Measurements from ENCODE around the gene PPP2R2C.

PPP2R2C gene

DNA sequence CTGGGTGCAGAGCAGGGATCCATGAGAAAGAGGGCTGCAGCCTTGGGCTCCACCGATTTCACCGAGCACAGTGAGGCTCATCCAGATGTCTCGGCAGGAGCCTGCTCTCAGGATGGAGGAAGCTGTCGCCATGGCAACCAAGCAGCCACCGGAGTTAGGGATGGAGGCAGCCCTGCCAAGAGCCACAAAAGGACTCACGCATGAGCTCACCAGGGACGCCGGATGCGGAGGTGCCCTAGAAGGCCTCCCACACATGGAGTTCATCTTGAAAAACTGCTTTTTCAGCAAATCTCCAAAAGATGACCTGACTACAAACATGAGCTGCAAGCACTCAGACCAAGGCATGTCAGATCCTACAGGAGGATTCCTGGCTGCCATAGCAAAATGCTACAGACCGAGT lies 112.0 kb downstream of the PPP2R2C start:
- no peak for DNase-seq

- DNase-seq = no peak
Observed at GRCh38 chr4:6359536-6360308, 112.7 kb downstream of the PPP2R2C start.

GRCh38 chr4:6357476-6357875 lies 114.9 kb downstream of the PPP2R2C start:
- no peak for DNase-seq

GRCh38 chr4:6356076-6356560 lies 116.3 kb downstream of the PPP2R2C start:
- DNase-seq = no peak

- no peak for DNase-seq
Observed at GRCh38 chr4:6355052-6355451, 117.4 kb downstream of the PPP2R2C start.

GRCh38 chr4:6354626-6355025 lies 117.8 kb downstream of the PPP2R2C start:
- no peak for DNase-seq

DNA sequence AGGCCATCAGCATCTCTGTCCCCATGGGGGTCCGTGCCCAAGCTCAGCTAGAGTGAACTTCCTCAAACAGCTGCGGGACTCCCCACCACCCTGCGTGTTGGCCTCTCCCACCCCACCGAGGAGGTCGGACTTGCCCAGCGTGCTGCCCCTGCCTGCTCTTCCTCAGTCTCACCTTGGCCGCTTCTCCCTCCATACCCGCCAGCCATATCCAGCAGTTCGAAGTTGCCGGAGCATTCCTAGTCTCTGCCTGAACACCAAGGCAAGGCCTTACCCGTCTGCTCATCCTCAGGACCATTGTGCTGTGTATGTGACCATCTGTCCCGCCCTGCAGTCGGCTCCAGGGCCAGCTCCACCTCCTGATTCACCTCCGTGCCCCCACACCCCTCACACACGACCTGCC lies 118.3 kb downstream of the PPP2R2C start:
- no peak for DNase-seq

- DNase-seq = no peak
Observed at GRCh38 chr4:6352031-6352692, 120.3 kb downstream of the PPP2R2C start.

GRCh38 chr4:6351246-6352000 lies 121.0 kb downstream of the PPP2R2C start:
- DNase-seq = no peak

DNA sequence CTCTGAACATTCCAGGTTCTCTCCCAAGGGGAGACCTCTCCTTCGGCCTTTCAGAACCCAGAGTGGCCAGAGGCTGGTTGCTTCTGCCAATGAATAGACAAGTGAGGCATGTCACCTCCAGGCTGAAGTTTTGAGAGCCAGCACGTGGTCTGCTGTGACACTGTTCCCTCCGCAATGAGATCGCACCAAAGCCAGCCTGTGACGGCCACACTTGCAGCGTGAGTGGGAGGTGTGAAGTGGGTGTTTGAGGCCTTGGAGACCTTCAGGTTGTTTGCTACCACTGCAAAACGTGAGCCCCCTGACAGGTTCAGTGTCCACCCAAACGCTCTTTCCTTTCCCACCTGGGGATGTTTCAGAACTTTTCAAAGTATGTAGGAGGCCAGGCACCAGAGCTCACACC lies 121.8 kb downstream of the PPP2R2C start:
- DNase-seq = no peak

GRCh38 chr4:6349896-6350603 lies 122.4 kb downstream of the PPP2R2C start:
- peak; percentile 25 for DNase-seq

DNA sequence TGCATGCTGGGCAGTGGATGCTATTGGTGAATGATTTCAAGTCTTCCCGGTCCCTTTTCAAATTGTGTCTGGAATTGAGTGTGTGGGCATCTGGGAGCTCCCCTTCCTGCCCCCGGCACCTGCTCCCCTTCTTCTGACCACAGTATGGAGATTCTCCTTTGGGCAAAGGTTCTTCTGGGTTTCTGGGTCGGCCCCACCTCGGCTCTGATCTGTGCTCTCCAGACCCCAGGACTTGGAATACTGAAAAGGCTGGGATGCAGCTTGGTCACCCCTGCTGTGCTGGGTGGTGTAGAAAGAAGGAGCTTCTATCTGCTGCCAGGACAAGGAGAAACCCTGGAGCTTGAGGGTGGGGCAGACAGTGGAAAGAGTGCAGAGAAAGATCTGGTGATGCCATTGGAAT lies 124.0 kb downstream of the PPP2R2C start:
- DNase-seq = no peak

- no peak for DNase-seq
Observed at GRCh38 chr4:6347511-6348045, 124.8 kb downstream of the PPP2R2C start.

- no peak for DNase-seq
Observed at GRCh38 chr4:6346373-6347110, 125.9 kb downstream of the PPP2R2C start.

DNA sequence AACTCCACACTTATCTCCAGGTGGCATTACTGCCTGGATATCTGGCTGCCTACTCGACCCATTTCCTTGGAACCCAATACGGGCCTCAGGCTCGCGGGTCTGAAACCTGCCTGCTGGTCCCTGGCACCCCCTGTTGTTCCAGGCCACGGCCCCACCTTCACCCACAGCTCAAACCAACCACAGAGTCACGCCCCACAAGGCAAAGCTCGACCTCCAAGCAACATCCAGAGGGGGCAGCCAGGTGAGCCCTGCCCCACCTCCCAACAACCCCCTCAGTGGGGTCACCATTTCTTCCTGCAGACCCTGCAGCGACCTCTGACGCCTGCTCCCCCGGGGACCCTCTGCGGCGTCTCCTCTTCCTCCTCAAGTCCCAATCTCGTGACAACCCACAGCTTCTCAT lies 126.5 kb downstream of the PPP2R2C start:
- no peak for DNase-seq

DNA sequence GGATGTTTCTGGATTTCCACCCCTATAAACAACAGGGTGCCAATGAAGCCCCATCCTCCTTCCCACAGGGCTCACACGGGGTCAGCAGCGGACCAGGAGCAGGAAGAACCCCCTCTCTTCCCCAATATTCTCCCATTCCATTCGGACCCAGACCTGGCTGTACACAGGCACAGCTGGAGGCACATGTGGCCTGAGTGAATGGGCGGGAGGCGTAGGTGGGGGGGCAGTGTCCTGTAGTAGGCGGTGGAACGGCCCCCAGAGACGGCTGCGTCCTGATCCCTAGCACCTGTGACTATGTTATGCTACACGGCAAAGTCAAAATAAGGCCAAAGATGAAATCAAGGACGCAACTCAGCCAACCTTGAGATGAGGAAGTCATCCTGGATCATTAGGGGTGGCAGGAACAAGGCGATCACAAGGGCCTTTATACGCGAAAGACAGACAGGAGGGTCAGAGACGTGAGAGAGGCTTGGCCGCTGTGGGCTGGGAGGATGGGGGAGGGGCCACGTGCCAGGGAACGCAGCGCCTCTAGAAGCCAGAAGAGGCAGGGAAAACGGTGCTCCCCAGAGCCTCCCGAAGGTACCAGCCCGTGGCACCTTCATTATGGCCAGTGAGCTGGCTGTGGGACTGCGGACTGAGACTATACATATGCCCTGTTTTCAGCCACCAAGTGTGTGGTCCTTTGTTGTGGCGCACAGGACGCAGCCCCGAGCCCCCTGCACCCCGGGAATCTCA lies 127.2 kb downstream of the PPP2R2C start:
- no peak for DNase-seq

DNA sequence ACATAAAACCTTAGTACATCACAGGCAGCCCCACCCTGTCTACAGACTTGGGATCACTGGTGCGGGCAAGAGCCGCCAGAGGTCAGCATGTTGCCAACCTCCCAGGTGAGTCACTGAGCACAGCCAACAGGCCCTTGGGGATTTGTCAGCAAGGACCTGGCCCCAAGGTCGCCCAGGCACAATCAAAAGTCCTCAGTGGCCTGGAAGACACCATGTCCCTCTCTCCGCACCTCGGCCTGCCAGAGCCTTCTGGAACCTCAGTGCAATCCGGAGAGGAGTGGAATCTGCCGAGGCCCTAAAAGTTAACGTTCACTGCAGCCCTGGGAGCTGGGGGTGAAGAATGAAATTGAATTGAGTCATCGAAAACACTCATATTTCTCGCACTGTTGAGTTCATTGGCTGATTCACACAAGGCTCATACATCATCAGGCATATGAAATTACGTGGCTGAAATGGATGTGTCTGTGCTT lies 128.4 kb downstream of the PPP2R2C start:
- DNase-seq = peak; percentile 78

GRCh38 chr4:6342530-6343293 lies 129.7 kb downstream of the PPP2R2C start:
- no peak for DNase-seq

DNA sequence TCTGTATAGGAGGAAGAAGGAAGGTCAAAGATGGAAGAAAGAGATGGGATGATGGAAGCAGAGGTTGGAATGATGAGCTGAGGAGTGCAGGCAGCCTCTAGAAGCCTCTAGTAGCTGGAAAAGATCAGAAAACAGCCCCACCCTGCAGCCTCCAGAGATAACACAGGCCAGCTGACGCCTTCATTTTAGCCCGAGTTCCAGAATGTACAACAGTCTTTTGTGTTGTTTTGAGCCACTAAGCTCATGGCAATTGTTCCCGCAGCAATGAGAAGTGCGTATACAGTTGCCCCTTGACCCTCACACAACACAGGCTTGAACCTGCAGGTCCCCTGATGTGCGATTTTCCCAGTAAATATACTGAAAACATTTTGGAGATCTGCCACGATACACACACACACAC lies 130.7 kb downstream of the PPP2R2C start:
- no peak for DNase-seq

GRCh38 chr4:6340446-6341015 lies 131.9 kb downstream of the PPP2R2C start:
- DNase-seq = no peak
